ENCODE measurements around the gene KIF3C.
"Not testable (repeated sequence)": the region's sequence is repeated elsewhere in the genome, so short reads cannot be mapped to it uniquely, and the experiment has no call there.

KIF3C gene

GRCh38 chr2:25913696-25913973, 68.7 kb downstream of the KIF3C start:
- DNase-seq: not testable (repeated sequence)

GRCh38 chr2:25912851-25913695, 69.2 kb downstream of the KIF3C start:
- DNase-seq: no peak

DNA sequence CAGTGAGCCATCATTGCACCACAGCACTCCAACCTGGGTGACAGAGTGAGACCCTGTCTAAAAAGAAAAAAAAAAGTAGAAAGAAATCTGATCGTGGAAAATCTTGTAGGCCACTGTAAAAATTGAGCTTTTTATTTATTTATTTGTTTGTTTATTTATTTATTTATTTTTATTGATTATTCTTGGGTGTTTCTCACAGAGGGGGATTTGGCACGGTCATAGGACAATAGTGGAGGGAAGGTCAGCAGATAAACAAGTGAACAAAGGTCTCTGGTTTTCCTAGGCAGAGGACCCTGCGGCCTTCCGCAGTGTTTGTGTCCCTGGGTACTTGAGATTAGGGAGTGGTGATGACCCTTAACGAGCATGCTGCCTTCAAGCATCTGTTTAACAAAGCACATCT, 72.7 kb downstream of the KIF3C start:
- not testable (repeated sequence) for DNase-seq

DNA sequence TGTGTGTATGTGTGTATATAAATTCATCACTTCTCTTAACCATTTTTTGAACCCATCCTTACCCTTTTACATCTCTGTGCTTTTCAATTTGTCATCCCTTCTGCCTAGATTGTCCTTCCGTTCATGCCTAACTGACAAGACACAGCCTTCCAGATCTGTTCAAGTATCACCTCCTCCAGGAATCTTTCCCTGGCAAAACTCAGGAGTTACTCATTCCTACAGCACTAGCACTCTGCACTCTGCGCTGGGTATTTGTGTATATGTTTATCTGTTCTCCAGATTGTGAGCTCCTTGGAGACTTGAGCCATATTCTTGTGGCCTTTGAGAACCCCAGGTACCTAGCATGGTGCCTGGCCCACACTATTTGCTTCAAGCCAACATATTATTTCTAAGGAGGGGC, 77.2 kb downstream of the KIF3C start:
- DNase-seq: no peak

GRCh38 chr2:25903216-25903776, 79.0 kb downstream of the KIF3C start:
- no peak for DNase-seq

GRCh38 chr2:25899404-25899970, 82.8 kb downstream of the KIF3C start:
- no peak for DNase-seq

- no peak for DNase-seq
Observed at GRCh38 chr2:25897506-25897905, 84.8 kb downstream of the KIF3C start.

- not testable (repeated sequence) for DNase-seq
Observed at GRCh38 chr2:25896308-25896707, 86.0 kb downstream of the KIF3C start.

DNA sequence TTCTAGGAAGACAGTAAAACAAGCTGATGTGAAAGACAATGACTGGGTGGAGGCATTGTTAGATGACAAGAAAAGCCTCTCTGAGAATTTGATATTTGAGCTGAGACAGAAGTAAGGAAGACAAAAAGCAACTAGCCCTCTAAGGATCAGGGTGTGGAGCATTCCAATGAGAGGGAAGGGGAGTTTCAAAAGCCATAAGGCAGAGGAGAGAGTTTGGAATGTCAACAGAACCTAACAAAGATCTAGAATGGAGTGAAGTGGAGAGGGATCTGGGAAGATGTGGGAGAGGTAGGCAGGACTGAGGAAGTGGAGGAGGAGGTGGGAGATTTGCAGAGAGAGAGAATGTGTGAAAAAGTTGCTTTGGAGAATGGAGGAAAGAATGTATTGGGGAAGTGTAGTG, 86.7 kb downstream of the KIF3C start:
- no peak for DNase-seq

- no peak for DNase-seq
Observed at GRCh38 chr2:25895018-25895417, 87.3 kb downstream of the KIF3C start.

DNA sequence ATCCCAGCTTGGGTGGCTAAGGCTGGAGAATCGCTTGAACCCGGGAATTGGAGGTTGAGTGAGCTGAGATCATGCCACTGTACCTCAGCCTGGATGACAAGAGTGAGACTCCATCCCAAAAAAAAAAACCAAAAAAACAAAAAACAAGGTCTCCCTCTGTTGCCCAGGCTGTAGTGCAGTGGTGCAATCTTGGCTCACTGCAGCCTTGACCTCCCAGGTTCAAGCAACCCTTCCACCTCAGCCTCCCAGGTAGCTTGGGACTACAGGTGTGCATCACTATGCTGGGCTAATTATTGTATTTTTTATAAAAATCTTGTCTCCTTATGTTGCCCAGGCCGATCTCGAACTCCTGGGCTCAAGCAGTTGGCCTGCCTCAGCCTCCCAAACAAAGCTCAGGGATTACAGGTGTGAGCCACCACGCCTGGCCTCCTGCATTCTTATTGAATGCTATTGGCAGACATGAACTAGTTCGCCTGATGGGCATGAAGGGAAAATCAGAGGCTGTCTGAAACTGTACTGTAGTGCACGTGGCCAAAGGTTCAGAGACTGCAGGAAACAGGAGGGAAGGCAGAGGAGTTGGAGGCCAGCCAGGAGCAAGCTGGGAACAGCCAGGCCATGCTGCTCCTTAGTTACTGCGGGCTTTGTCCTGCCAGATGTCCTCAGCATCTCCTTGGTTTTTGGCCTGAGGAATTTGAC, 88.0 kb downstream of the KIF3C start:
- DNase-seq: no peak

DNA sequence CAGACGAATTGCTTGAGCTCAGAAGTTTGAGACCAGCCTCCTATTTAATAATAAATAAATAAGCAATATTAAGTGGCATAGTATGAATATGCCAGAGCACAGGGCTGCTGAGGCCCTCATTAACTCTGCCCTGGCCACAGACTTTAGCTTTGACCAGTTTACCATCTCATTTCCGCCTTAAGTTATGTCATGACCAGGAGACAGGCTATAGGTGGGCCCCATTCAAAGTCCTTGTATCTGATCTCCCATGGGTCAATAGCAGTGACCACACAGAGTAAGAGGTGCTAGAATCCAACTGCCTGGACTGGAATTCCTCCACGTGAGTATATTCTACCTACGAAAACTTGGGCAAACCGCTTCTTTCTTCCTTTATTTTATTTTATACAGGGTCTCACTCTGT, 90.6 kb downstream of the KIF3C start:
- no peak for DNase-seq

- no peak for DNase-seq
Observed at GRCh38 chr2:25887624-25888242, 94.6 kb downstream of the KIF3C start.

DNA sequence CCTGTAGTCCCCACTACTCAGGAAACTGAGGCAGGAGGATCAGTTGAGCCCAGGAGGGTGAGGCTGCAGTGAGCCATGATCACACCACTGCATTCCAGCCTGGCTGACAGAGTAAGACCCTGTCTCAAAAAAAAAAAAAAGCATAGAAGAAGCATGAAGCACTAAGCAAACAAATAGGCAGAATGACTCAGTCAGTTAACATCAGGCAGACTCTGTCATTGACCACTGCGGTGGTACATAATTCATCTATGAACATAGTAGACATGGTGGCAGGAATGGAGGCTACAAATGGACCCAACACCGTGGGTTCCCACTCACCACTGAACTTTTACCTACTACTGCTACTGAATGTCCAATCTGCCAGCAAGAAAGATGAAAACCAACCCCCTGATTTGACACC, 96.4 kb downstream of the KIF3C start:
- no peak for DNase-seq

- no peak for DNase-seq
Observed at GRCh38 chr2:25881764-25882163, 100.5 kb downstream of the KIF3C start.

- DNase-seq: no peak
Observed at GRCh38 chr2:25879133-25879730, 103.1 kb downstream of the KIF3C start.

- DNase-seq: peak; percentile 96
Observed at GRCh38 chr2:25878361-25879132, 103.8 kb downstream of the KIF3C start, which contains the start of gene ASXL2. Gene ASXL2 (minus strand): TSS chr2:25878487. CDS start chr2:25878222, 265 bp downstream.

DNA sequence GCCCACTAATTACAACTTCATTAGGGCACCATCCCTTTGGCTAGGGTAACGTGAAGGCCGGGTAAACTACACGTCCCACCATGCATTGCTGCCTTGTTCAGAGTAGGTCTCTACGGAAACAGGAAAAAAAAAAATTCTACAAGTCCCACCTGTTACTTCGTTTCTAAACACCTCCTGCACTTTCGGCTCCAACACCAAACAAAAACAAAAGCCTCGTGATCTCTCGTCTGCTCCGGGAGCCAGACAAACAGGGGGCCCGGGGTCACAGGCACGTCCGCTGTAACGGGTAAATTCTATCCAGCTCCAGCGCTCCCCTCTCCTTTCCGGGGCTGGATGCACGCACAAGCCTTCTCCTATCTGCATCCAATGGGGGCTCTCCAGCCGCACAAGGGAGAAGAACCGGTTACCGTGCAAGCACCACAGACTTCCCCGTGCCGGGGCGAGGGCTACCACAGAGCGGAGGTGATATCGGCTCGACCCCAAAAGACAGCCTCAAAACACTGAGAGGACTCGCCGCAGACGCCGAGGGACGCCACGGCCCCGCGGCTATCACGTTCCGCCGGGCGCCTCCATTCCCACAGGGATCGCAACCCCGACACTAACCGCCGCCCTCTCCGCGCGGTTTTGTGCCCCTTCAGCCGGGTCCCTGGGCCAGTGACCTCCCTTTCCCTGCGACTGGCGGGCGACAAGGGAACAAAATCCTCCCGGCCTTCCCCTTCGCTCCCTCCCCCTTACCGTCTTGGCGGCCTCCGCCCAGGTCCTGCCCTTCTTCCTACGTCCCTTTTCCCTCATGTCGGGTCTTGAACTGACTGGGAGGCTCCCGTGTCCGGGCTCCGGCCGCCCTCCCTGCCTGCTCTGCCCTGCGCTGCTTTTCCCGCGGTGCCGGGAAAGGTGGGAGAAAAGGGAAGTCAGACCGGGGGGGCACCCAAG, 104.6 kb downstream of the KIF3C start:
- peak; percentile 39 for DNase-seq

Data from stimulated activated CD4-positive, alpha-beta T cell treated with anti-CD3 and anti-CD28 coated beads, Interleukin-12 subunit alpha, Interleukin-12 subunit beta, amount 100 ng/mL, for 4 hours (primary cell).